HAP-1 (cell line): ENCODE results near the gene KDM5A.
"Not testable (repeated sequence)": the region's sequence is repeated elsewhere in the genome, so short reads cannot be mapped to it uniquely, and the experiment has no call there.

Experiments used
- DNase-seq, 2 experiments: peaks; one replicate each; pipeline ENCODE4 v3.0.0-alpha.2; 2016 to 2020; ENCODE audit warnings: low spot score in 2 of 2
- H3K27me3 ChIP-seq: fragments of 250-450 bp; sonication (Bioruptor Pico); 2 replicates; pipeline ENCODE4 v1.5.1; 2020; ENCODE audit warnings: low read depth, mild to moderate bottlenecking, moderate library complexity
- H3K36me3 ChIP-seq: fragments of 250-450 bp; sonication (Bioruptor Pico); replicated peaks from 2 replicates; pipeline ENCODE4 v1.5.1; 2020; ENCODE audit warnings: mild to moderate bottlenecking
- H3K4me1 ChIP-seq: fragments of 250-450 bp; sonication (Bioruptor Pico); 2 replicates; pipeline ENCODE4 v1.5.1; 2020; ENCODE audit warnings: mild to moderate bottlenecking
- H3K4me3 ChIP-seq: fragments of 250-450 bp; sonication (Bioruptor Pico); 2 replicates; pipeline ENCODE4 v1.5.1; 2020; ENCODE audit warnings: mild to moderate bottlenecking, moderate library complexity
- H3K9me3 ChIP-seq: fragments of 250-450 bp; sonication (Bioruptor Pico); 2 replicates; pipeline ENCODE4 v1.5.1; 2020; ENCODE audit warnings: mild to moderate bottlenecking, moderate library complexity
- in situ Hi-C: fragments of 300-500 bp; cut with MboI; formaldehyde crosslinking; loops from 3 replicates; pipeline ENCODE4 v1.14.3; 2020; ENCODE audit warnings: low sequenced_read_pairs, inconsistent platforms, mixed read lengths

KDM5A gene

GRCh38 chr12:389142-390096, at the start of gene KDM5A:
KDM5A (minus strand) TSS chr12:389320; CDS start chr12:389091, 229 bp downstream.
- H3K36me3 ChIP-seq: peaks cover 6% of the 10 kb centered on the region
- in situ Hi-C loops: no loop called here
- peaks cover 6% of the 10 kb centered on the region; the same call in 1 of the 2 replicates for H3K4me1 ChIP-seq

GRCh38 chr12:435737-436136, 46.6 kb upstream of the KDM5A start:
- H3K4me1 ChIP-seq, H3K9me3 ChIP-seq, H3K27me3 ChIP-seq, DNase-seq, in situ Hi-C loops, H3K4me3 ChIP-seq: not testable (repeated sequence)
- H3K36me3 ChIP-seq: peaks cover 43% of the 10 kb centered on the region

More at GRCh38 chr12:389142-390096, at the start of gene KDM5A:
- H3K9me3 ChIP-seq: no peaks in the 10 kb centered on the region
- no peaks in the 10 kb centered on the region for H3K27me3 ChIP-seq
- peak within 1 kb of the TSS; percentile 92 for H3K4me3 ChIP-seq
- DNase-seq: peak; percentile 89 to 91

DNA sequence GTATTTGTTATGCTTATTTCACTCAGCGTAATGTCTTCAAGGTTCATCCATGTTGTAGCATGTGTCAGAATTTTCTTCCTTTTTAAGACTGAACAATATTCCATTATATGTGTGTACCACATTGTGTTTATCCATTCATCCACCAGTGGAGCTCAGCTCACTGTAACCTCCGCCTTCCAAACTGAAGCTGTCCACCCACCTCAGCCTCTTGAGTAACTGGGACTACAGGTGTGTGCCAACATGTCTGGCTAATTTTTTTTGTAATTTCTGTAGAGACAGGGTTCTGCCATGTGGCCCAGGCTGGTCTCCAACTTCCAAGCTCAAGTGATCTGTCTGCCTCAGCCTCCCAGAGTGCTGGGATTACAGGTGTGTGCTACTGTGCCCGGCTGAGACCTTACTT, 33.4 kb upstream of the KDM5A start:
- no peaks in the 10 kb centered on the region for H3K4me1 ChIP-seq
- H3K9me3 ChIP-seq: no peaks in the 10 kb centered on the region
- no peak overlapping the region for H3K4me3 ChIP-seq
- DNase-seq: no peak
- peaks cover 30% of the 10 kb centered on the region for H3K36me3 ChIP-seq
- in situ Hi-C loops: no loop called here
- no peaks in the 10 kb centered on the region for H3K27me3 ChIP-seq

- no peaks in the 10 kb centered on the region for H3K9me3 ChIP-seq
- no peak for DNase-seq
- no peaks in the 10 kb centered on the region for H3K27me3 ChIP-seq
- H3K4me3 ChIP-seq: no peak overlapping the region
- no peaks in the 10 kb centered on the region for H3K4me1 ChIP-seq
- peaks cover 32% of the 10 kb centered on the region for H3K36me3 ChIP-seq
- in situ Hi-C loops: no loop called here
These were observed 29.3 kb upstream of the KDM5A start for GRCh38 chr12:418432-418831.

- Histone ChIP-seq H3K36me3 (peaks cover 38% of the 10 kb centered on the region), H3K4me1 (no peaks in the 10 kb centered on the region), H3K4me3 (no peak overlapping the region), H3K27me3 (no peaks in the 10 kb centered on the region), H3K9me3 (no peaks in the 10 kb centered on the region)
- in situ Hi-C loops: no loop called here
- DNase-seq: no peak
These were observed 25.7 kb upstream of the KDM5A start for GRCh38 chr12:414859-415258.

DNA sequence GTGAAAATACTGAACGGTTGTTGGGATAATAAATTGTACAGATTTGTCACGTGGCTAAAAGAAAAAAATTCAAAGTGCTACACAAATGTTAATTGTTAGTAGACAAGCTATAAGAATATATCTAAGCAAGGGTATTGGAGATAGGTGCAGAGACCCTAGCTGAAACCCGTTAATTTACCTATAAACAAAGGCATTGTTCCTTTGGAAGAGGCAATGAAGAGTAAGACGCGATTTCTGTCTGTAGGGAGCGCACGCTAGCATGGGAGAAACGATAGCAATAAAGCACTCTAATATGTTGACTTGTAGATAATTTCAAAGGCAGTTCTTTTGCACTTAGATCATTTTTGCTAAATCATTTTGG, 12.9 kb upstream of the KDM5A start:
- peak; percentile 40 to 53 for DNase-seq
- in situ Hi-C loops: no loop called here
- Histone ChIP-seq H3K4me3 (peak overlapping the region; percentile 75), H3K9me3 (no peaks in the 10 kb centered on the region), H3K27me3 (no peaks in the 10 kb centered on the region), H3K36me3 (peaks cover 10% of the 10 kb centered on the region), H3K4me1 (peaks cover 13% of the 10 kb centered on the region)

GRCh38 chr12:401235-402028, 12.3 kb upstream of the KDM5A start, which contains the start of gene CCDC77:
CCDC77 (plus strand) TSS chr12:401644; CDS start chr12:409384, 7,740 bp downstream.
- peak within 1 kb of the TSS; percentile 75 for H3K4me3 ChIP-seq
- DNase-seq: peak; percentile 90 to 94
- in situ Hi-C loops: no loop called here
- no peaks in the 10 kb centered on the region for H3K27me3 ChIP-seq
- H3K4me1 ChIP-seq: peaks cover 13% of the 10 kb centered on the region
- H3K9me3 ChIP-seq: no peaks in the 10 kb centered on the region
- peaks cover 5% of the 10 kb centered on the region for H3K36me3 ChIP-seq

DNA sequence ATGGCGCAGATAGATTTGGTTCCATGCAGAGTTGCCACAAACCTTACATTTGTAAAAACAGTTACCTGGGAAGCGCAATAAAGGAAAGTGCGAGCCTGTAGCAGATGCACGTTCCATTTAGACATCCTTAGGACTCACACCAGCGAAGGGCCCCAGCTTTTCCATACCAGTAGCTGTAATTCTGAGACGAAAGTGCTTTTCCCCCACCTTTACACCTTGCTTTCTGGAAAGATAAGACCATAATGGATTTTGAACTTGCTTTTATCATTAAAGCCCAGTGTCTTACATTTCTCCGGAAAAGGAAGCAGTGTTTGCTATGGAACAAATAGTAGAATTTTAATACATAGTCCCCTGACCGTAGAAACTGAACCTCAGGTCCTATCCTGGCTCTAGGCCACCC, 11.7 kb upstream of the KDM5A start:
- Histone ChIP-seq H3K9me3 (no peaks in the 10 kb centered on the region), H3K4me3 (peak overlapping the region; percentile 75)
- DNase-seq: no peak

DNA sequence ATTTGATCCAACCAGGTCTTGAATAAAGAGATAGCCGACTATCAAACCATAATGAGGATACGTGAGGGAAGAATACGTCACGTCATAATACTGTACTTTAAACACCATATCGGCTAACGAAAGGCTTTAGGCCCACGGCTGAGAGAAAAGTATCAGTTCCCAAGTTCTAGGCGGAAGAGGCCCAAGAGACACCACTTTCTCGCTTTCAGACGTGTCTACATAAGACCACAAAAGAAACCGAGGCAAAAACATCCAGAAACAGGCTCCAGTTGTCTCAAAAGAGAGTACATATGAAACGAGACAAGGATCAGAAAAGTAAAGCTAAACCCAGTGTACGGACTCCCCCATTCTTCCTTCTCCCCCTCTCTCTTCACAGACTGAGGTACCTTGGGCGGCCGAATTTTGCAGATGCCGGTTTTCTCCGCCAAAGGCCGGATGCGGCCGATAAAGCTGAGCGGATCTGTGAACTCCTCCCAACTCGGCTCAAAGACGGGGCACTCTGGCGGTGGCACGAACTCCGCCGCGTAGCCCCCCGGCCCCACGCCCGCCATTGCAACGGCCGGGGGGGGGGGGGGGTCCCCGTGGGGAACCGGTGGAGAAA, 479 bp downstream of the KDM5A start:
- Histone ChIP-seq H3K27me3 (no peaks in the 10 kb centered on the region), H3K4me3 (peak overlapping the region; percentile 92), H3K4me1 (peaks cover 6% of the 10 kb centered on the region; the same call in 1 of the 2 replicates), H3K36me3 (peaks cover 13% of the 10 kb centered on the region), H3K9me3 (no peaks in the 10 kb centered on the region)
- in situ Hi-C loops: no loop called here
- peak in 1 of 2 experiments; percentile 42 for DNase-seq

More for the DNA sequence above, 11.7 kb upstream of the KDM5A start:
- no peaks in the 10 kb centered on the region; the same call in 1 of the 2 replicates for H3K36me3 ChIP-seq
- H3K27me3 ChIP-seq: no peaks in the 10 kb centered on the region
- peaks cover 13% of the 10 kb centered on the region for H3K4me1 ChIP-seq
- in situ Hi-C loops: no loop called here

- peaks cover 18% of the 10 kb centered on the region for H3K36me3 ChIP-seq
- peak overlapping the region; percentile 92 for H3K4me3 ChIP-seq
- DNase-seq: no peak
- H3K4me1 ChIP-seq: peaks cover 6% of the 10 kb centered on the region; the same call in 1 of the 2 replicates
- in situ Hi-C loops: no loop called here
- no peaks in the 10 kb centered on the region for H3K27me3 ChIP-seq
- H3K9me3 ChIP-seq: no peaks in the 10 kb centered on the region
These were observed 1.1 kb downstream of the KDM5A start for GRCh38 chr12:388012-388411.

DNA sequence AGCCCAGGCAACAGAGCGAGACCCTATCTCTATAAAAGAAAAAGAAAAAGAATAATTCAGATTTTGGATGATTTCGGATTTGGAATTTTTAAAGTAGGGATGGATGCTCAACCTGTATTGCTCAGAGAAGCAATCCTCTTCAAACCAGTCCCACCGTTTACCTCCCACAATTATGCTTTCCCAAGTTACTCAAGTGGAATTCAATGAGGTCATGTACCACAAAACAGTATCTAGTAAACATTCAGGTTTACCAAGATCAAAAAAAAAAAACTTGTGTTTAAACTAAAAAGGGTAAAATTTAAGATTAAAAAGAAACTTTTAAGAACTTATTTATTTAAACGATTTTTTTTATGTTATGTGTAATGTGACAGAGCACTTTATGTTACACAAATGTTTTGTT, 2.5 kb downstream of the KDM5A start:
- peaks cover 31% of the 10 kb centered on the region for H3K36me3 ChIP-seq
- in situ Hi-C loops: no loop called here
- peaks cover 6% of the 10 kb centered on the region; the same call in 1 of the 2 replicates for H3K4me1 ChIP-seq
- no peak for DNase-seq
- H3K9me3 ChIP-seq: no peaks in the 10 kb centered on the region
- no peaks in the 10 kb centered on the region for H3K27me3 ChIP-seq
- peak overlapping the region; percentile 92 for H3K4me3 ChIP-seq

DNA sequence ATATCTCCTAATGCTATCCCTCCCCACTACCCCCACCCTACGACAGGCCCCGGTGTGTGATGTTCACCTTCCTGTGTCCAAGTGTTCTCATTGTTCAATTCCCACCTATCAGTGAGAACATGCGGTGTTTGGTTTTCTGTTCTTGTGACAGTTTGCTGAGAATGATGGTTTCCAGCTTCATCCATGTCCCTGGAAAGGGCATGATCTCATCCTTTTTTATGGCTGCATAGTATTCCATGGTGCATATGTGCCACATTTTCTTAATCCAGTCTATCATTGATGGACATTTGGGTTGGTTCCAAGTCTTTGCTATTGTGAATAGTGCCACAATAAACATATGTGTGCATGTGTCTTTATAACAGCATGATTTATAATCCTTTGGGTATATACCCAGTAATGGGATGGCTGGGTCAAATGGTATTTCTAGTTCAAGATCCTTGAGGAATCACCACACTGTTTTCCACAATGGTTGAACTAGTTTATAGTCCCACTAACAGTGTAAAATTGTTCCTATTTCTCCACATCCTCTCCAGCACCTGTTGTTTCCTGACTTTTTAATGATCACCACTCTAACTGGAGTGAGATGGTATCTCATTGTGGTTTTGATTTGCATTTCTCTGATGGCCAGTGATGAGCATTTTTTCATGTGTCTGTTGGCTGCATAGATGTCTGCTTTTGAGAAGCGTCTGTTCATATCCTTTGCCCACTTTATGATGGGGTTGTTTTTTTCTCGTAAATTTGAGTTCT, 18.2 kb downstream of the KDM5A start:
- H3K4me1 ChIP-seq, H3K4me3 ChIP-seq, DNase-seq, in situ Hi-C loops, H3K27me3 ChIP-seq, H3K9me3 ChIP-seq: not testable (repeated sequence)
- peaks cover 35% of the 10 kb centered on the region for H3K36me3 ChIP-seq

- no peak for DNase-seq
- in situ Hi-C loops: no loop called here
- Histone ChIP-seq H3K4me3 (no peak overlapping the region), H3K4me1 (no peaks in the 10 kb centered on the region), H3K36me3 (peaks cover 48% of the 10 kb centered on the region), H3K27me3 (no peaks in the 10 kb centered on the region), H3K9me3 (peaks cover 5% of the 10 kb centered on the region; the same call in 1 of the 2 replicates)
These were observed 21.1 kb downstream of the KDM5A start for GRCh38 chr12:367972-368371.
